Breast epithelium (tissue), 3 donors: ENCODE measurements around the gene SETD2.

Experiments used
- CTCF ChIP-seq, 3 donors: fragments of 450-650 bp; IDR thresholded peaks; one replicate each; pipeline ENCODE4 v1.5.1; 2016 to 2017; ENCODE audit warnings: antibody characterized with exemption in 3 of 3, mild to moderate bottlenecking in 3 of 3, moderate library complexity in 3 of 3
- POLR2A ChIP-seq: fragments of 450-650 bp; IDR thresholded peaks from one replicate; pipeline ENCODE4 v1.6.1; 2016; ENCODE audit warnings: antibody characterized with exemption, mild to moderate bottlenecking, moderate library complexity
- POLR2AphosphoS5 ChIP-seq, 3 donors: sonication (generic); formaldehyde crosslinking; IDR thresholded peaks; one replicate each; pipeline ENCODE4 v1.6.1; 2017; ENCODE audit warnings: antibody characterized with exemption in 3 of 3

DNA sequence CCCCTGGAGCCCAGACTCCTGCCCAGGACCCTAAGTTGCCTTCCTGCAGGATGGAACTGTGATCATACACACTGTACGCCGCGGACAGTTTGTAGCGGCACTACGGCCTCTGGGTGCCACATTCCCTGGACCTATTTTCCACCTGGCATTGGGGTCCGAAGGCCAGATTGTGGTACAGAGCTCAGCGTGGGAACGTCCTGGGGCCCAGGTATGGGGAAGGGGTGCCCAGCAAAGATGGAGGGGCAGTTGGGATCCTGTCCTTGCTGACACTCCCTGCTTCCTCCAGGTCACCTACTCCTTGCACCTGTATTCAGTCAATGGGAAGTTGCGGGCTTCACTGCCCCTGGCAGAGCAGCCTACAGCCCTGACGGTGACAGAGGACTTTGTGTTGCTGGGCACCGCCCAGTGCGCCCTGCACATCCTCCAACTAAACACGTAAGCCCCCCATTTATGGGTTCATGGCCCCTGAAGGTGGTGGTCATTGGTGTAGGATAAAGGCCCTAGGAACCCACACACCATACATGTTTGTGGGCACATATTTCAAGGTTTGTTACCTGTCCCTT lies 155.6 kb downstream of the SETD2 start:
- TF ChIP-seq POLR2A (no peak), CTCF (IDR thresholded peaks at IDR 0.05) (no peak), POLR2AphosphoS5 (IDR thresholded peaks at IDR 0.05) (no peak)
